Stimulated activated CD8-positive, alpha-beta memory T cell treated with anti-CD3 and anti-CD28 coated beads, Interleukin-4, amount 100 ng/mL, for 4 hours (primary cell): ENCODE measurements around the gene NPLOC4.

ENCODE experiments used
- DNase-seq, 2 donors: peaks; one replicate each; pipeline ENCODE4 v3.0.0-alpha.2; 2020; ENCODE audit warnings: low read depth in 2 of 2, low spot score in 1 of 2

NPLOC4 gene

DNA sequence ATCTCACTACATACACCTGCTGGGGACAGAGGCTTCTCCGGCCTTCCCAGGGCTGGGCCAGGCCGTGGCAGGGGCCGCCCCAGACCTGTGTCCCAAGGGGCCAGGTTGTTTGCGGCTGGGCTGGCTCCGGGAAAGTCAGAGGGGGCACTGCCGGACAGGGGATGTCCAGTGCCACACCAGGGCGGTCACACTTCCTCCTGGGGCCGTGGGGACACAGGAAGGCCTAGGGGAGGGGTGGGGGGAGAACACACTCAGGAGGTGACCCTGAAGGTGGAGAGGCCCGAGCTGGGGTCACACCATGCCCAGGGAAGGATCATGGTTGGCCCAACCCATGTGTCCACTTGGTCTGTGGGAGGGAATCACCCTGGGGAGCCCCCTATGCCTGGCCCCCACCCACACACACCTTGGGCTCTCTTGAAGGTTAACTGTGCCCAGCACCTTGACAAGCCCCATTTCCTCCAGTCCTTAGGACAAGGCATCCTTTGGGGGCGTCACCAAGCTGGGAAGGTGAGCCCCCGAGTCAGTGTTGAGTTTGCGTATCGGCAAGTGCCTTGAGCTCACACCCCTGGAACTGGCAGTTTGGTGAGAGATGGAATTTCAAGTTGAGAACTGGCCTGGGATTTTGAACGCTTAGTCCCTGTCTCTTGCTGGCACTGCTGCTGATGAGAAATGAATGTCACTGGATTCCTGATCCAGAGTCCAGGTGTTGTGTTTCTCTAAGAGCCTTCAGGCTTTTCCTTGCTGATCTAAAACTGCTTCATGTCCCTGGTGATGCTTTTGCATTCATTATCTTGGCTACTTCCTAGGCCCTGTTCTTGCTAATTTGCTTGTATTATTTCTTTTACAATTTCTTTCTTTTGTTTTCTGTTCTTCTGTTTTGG lies 116.7 kb downstream of the NPLOC4 start:
- no peak for DNase-seq

DNA sequence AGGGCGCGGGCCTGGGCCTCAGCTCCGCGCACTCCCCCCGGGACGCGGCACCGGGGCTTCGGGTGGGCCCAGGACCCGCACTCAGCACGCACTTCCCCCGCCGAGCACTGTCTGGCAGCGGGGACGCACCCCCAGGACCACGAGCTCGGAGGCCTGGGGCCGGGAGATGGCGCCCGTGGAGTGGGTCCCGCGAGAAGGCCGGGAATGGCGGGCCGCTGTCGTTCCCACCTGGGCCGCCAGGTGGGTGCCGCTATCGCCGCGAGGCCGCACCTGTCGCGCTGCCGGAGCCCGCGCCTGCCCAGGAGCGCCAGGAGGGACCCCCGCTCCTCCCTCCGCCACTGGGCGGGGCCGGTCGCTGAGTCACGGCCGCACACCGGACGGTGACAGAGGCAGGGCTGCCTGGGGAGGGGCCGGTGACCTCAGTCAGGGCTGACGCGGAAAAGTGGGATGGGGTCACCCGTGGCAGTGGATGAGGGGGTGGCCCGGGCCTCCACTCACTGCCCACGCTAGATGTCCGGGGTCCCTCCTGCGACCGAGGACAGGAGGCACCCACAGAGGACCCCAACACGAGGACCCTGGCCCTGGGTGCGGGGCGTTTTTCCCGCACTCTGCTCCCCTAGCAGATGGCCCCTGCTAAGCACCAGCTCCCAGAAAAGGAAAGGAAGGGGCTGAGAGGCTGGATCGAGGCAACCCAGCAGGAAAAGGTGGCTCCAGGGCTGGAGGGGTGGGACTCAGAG lies 117.5 kb downstream of the NPLOC4 start:
- DNase-seq = peak in 1 of 2 donors; percentile 52

GRCh38 chr17:81518785-81519283 lies 118.1 kb downstream of the NPLOC4 start:
- no peak for DNase-seq

- no peak for DNase-seq
Measured at GRCh38 chr17:81518113-81518784, 118.7 kb downstream of the NPLOC4 start.

GRCh38 chr17:81517339-81518112 lies 119.4 kb downstream of the NPLOC4 start:
- no peak for DNase-seq

- DNase-seq = no peak
Measured at GRCh38 chr17:81517009-81517338, 119.9 kb downstream of the NPLOC4 start.

DNA sequence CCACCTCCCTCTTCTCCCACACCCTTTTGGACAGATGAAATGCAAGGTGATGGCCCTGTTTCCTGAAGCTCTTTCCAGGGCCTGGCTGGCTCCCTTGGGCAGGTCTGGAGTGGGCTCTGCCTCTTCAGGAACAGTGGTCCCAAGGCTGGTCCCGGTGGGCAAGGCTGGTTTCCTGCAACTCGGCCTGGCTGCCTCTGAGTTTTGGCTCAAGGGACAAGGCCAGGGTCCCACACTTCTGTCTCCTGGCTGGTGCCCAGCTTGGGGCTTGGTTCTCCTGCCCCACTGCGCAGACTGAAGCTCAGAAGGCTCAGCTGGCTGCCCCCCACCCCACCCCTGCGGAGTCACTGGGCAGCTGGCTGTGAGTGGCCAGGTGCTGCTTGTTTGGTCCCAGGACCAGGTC lies 120.5 kb downstream of the NPLOC4 start:
- no peak for DNase-seq

- no peak for DNase-seq
Measured at GRCh38 chr17:81515530-81516041, 121.3 kb downstream of the NPLOC4 start.

GRCh38 chr17:81514739-81515529 lies 122.0 kb downstream of the NPLOC4 start:
- peak; percentile 33 to 66 for DNase-seq

DNA sequence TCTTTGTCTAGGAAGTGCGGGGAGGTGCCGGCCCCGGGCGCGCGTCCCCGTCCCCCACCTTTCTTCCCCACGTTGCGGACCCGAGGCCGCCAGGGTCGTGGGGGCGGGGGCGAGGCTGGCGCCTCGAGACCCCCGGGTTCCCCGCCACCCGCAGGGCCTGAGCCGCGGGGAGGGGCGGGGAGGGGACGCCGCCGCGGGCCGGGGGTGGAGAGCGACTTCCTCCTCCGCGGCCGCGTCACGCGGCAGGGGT lies 122.5 kb downstream of the NPLOC4 start:
- DNase-seq = no peak

- DNase-seq = no peak
Measured at GRCh38 chr17:81513753-81514488, 123.0 kb downstream of the NPLOC4 start.

DNA sequence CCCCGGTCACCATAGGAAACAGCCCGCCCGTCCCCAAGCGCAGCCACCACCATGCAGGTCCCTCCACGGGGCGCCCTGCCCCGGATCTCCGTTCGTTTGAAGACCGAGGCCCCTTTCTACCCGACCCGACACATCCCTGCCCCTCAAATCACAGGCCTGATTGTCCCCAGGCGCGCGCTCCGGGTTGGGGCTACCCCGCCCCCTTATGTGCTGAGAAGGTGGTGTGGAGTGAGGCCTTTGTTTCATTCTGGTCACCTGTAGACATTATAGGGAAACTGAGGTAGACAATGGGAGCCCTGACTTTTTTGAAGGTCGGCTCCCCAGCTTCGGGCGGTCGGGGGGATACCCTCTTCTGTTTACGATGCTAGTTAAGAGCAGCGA lies 123.5 kb downstream of the NPLOC4 start:
- no peak for DNase-seq

- DNase-seq = peak; percentile 76 to 87
Measured at GRCh38 chr17:81512562-81513371, 124.1 kb downstream of the NPLOC4 start, which contains the start of gene ACTG1. ACTG1 (minus strand) TSS chr17:81512799; CDS start chr17:81512354, 445 bp downstream.

GRCh38 chr17:81511804-81512561 lies 124.9 kb downstream of the NPLOC4 start:
- DNase-seq = no peak

DNA sequence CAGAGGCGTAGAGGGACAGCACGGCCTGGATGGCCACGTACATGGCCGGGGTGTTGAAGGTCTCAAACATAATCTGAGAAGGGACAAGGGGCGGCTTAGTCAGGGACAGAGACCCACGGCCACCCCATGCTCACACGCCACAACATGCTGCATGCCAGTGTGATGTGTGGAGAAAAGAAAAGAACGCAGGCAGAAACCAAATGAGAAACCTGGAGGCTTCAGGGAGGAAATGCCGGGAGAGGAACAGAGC lies 125.4 kb downstream of the NPLOC4 start:
- no peak for DNase-seq

DNA sequence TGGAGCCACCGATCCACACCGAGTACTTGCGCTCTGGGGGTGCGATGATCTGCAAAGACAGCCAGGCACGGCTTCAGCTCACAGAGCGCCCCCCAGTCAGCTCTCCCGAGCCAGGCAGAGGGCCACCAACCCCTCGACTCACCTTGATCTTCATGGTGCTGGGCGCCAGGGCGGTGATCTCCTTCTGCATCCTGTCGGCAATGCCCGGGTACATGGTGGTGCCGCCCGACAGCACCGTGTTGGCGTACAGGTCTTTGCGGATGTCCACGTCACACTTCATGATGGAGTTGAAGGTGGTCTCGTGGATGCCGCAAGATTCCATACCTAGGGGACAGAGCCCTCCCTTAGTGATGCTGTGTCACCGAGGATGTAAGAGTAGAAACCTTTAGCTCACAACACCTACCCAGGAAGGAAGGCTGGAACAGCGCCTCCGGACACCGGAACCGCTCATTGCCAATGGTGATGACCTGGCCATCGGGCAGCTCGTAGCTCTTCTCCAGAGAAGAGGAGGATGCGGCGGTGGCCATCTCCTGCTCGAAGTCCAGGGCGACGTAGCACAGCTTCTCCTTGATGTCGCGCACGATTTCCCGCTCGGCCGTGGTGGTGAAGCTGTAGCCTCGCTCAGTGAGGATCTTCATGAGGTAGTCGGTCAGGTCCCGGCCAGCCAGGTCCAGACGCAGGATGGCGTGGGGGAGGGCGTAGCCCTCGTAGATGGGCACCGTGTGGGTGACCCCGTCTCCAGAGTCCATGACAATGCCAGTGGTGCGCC lies 125.9 kb downstream of the NPLOC4 start:
- no peak for DNase-seq

GRCh38 chr17:81509972-81510784 lies 126.7 kb downstream of the NPLOC4 start:
- no peak for DNase-seq
